Skin epidermis (tissue), 12 donors: Measurements from ENCODE around the gene MRTO4.
A peak's percentile ranks its signal among the peaks of the same experiment; 100 is the strongest.
"Not testable (repeated sequence)": the region's sequence is repeated elsewhere in the genome, so short reads cannot be mapped to it uniquely, and the experiment has no call there.

Experiments used
- H3K27ac ChIP-seq, 21 experiments: fragments of 200-600 bp; sonication (generic) in 11 of 21; one replicate each; pipeline ENCODE4 v1.5.0; 2020; ENCODE audit warnings: mild to moderate bottlenecking in 3 of 21, inconsistent platforms in 2 of 21, moderate library complexity in 2 of 21
- H3K4me3 ChIP-seq, 7 experiments: fragments of 200-600 bp; sonication (generic) in 2 of 7; one replicate each; pipeline ENCODE4 v1.5.0; 2020; ENCODE audit warnings: inconsistent platforms in 2 of 7, mild to moderate bottlenecking in 2 of 7, moderate library complexity in 1 of 7

The MRTO4 gene

DNA sequence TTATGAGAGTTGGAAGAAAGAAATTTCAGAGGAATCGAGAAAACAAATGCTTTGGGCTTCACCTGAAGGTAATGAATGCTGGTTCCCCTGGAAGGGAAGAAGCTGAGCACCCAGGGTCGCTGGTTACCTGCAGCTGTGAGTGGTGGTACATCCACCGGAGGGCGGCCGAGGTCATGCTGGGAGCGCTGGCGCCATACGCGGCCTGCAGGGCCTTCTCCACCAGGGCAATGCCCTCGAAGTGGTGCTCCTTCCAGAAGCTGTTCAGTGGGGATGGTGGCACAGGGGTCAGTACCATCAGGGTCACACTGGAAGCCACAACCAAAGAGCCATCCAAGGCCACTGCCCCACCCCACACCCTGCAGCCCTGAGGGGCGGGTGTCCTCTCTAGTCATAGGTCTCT lies 16.8 kb downstream of the MRTO4 start:
- Histone ChIP-seq H3K27ac (no peak overlapping the region), H3K4me3 (no peak overlapping the region)

DNA sequence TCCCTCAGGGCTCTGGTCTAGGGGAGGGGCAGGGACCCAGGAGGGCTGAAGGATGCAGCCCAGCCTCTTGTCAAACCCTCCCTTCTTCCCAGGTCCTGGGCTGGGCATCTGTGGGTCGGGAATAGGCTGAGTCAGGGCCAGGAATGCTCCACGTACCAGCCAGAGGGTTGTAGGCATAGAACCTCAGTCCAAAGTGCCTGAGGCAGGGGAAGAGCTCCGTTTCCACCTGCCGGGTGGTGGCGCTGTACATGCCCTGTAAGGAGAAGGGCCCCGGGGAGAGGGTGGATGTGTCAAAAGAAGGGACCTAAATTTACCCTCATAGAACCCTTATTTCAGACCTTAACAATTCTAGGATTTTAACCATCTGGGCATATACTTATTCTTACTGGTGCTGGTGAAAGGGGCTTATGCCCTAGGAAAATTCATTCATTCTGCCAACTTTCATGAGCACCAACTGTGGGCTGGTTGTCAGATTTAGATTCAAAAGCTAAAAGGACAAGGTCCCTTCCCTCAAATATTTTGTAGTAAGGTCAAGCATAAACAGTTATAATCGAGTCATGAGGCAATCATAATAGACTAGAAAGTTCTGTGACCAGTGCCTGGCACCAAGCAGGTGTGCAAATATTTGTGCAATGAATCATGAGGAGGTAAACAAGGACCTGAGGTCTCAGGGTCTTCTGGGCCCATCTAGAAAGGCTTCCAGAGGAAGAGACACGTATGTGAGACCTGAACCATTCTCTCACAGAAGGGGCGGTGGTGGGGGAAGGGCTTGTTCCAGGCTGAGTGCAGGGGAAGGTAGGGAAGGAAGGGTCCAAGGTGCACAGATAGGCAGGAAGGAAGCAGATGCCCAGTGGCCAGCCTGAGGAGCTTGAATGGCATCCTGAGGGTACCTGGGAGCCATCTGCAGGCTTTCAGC lies 18.1 kb downstream of the MRTO4 start:
- H3K4me3 ChIP-seq, H3K27ac ChIP-seq: not testable (repeated sequence)

GRCh38 chr1:19270343-19270730 lies 18.7 kb downstream of the MRTO4 start:
- not testable (repeated sequence) for H3K4me3 ChIP-seq, H3K27ac ChIP-seq

- Histone ChIP-seq H3K27ac (no peak overlapping the region), H3K4me3 (no peak overlapping the region)
These were observed 20.5 kb downstream of the MRTO4 start for GRCh38 chr1:19272064-19272463.

GRCh38 chr1:19273106-19273843 lies 21.7 kb downstream of the MRTO4 start:
- no peak overlapping the region for H3K4me3 ChIP-seq
- H3K27ac ChIP-seq = no peak overlapping the region

- H3K27ac ChIP-seq = not testable (repeated sequence)
- H3K4me3 ChIP-seq = peak overlapping the region in 1 of 7 experiments; percentile 16
These were observed 22.4 kb downstream of the MRTO4 start for GRCh38 chr1:19273844-19274531.

GRCh38 chr1:19274636-19275035 lies 23.0 kb downstream of the MRTO4 start:
- Histone ChIP-seq H3K27ac (no peak overlapping the region), H3K4me3 (peak overlapping the region in 1 of 7 experiments; percentile 16)

GRCh38 chr1:19283891-19284290 lies 32.3 kb downstream of the MRTO4 start:
- H3K4me3 ChIP-seq = no peak overlapping the region
- no peak overlapping the region for H3K27ac ChIP-seq

GRCh38 chr1:19284881-19285280 lies 33.3 kb downstream of the MRTO4 start:
- no peak overlapping the region for H3K4me3 ChIP-seq
- H3K27ac ChIP-seq = no peak overlapping the region

GRCh38 chr1:19285366-19285765 lies 33.8 kb downstream of the MRTO4 start:
- H3K27ac ChIP-seq, H3K4me3 ChIP-seq: not testable (repeated sequence)

DNA sequence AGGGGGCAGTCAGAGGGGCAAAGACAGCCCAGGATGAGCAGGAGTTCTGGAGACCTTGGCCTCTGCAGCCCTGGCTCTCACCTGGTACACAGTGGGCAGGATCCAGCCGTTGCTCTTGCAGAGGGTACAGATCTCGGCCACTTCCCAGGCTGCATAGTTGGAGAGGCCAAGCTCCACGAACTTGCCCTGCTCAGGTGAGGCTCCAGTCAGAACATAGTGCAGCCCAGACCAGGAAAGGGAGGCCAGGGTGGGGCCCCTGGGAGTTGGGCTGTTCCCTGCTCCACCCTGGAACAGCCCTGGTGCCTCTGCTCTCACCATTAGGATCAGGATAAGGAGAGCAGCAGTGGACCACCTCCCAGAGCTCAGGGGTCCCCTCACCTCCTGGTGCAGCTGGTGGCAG lies 34.2 kb downstream of the MRTO4 start:
- H3K27ac ChIP-seq, H3K4me3 ChIP-seq: not testable (repeated sequence)

- no peak overlapping the region for H3K27ac ChIP-seq
- no peak overlapping the region for H3K4me3 ChIP-seq
These were observed 36.0 kb downstream of the MRTO4 start for GRCh38 chr1:19287436-19288185.

GRCh38 chr1:19288324-19289241 lies 37.0 kb downstream of the MRTO4 start, which contains the start of gene AKR7A3:
Gene AKR7A3, minus strand, starts transcription at chr1:19288770. Its CDS starts 61 bp downstream, at chr1:19288709.
- H3K27ac ChIP-seq = not testable (repeated sequence)
- peak within 1 kb of the TSS; percentile 16 to 47 (median 33) for H3K4me3 ChIP-seq

- H3K27ac ChIP-seq = no peak overlapping the region
These were observed 37.6 kb downstream of the MRTO4 start for GRCh38 chr1:19289244-19289643.

DNA sequence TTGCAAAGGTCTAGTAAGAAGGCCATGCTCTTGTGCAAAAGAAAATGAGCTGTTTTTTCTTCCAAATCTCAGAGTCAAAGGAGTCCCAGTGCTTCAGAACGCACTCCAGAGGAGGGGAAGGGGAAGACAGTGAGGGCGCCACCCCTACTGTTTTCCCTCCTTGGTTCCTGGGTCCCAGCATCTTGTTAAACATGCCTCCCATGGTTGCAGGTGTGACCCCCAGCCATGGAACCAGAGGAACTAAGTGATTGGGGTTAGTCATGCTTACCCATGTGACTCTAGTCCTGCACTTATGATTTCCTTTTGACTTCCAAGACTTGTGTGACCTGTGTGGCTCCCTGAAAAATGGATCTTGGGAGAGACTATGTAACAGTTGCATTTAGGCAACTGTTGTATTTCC lies 43.0 kb downstream of the MRTO4 start:
- Histone ChIP-seq H3K27ac (no peak overlapping the region), H3K4me3 (no peak overlapping the region)

More at GRCh38 chr1:19289244-19289643, 37.6 kb downstream of the MRTO4 start:
- H3K4me3 ChIP-seq = peak overlapping the region in 6 of 7 experiments; percentile 16 to 47 (median 35)

- Histone ChIP-seq H3K27ac (no peak overlapping the region), H3K4me3 (no peak overlapping the region)
These were observed 48.6 kb downstream of the MRTO4 start for GRCh38 chr1:19300211-19300610.

DNA sequence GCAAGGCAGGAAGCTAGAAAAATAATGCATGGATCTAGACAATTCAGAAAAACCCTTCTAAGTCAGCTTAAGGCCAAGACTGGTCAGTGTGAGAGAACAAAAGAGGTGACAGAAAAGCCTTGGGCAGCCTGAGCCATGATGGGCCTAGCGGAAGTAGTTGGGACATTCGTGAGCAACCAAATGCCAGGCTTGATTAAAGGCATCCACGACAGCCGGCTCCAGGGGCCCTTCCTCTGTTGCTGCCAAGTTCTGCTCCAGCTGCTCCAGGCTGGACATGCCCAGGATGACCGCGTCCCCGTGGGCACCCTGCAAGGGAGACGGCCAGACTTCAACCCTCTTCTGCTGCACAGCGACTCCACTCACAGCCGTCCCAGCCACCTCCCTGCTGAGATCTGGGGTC lies 52.5 kb downstream of the MRTO4 start:
- not testable (repeated sequence) for H3K27ac ChIP-seq, H3K4me3 ChIP-seq

DNA sequence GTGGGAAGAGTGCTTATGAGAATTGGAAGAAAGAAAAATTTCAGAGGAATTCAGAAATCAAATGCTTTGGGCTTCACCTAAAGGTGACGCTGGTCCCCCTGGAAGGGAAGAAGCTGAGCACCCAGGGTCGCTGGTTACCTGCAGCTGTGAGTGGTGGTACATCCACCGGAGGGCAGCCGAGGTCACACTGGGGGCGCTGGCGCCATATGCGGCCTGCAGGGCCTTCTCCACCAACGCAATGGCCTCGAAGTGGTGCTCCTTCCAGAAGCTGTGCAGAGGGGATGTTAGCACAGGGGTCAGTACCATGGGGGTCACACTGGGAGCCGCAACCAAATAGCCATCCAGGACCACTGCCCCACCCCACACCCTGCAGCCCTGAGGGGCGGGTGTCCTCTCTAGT lies 54.3 kb downstream of the MRTO4 start:
- Histone ChIP-seq H3K4me3 (no peak overlapping the region), H3K27ac (no peak overlapping the region)

- Histone ChIP-seq H3K4me3 (no peak overlapping the region), H3K27ac (no peak overlapping the region)
These were observed 55.3 kb downstream of the MRTO4 start for GRCh38 chr1:19306941-19307340.
